ENCODE results near the gene KCNRG. TPM values are rescaled to one million over a fixed set of nuclear protein-coding genes. Genes with fewer than 3 reads are reported as not detected.
"Not testable (repeated sequence)": the region's sequence is repeated elsewhere in the genome, so short reads cannot be mapped to it uniquely, and the experiment has no call there.

KCNRG gene
- total RNA-seq = under 1 TPM; 0.23 to 0.31 TPM

GRCh38 chr13:50015258-50015657 lies at the start of gene KCNRG:
Gene KCNRG (plus strand): TSS chr13:50015444. CDS start chr13:50015494, 50 bp downstream.
- ATAC-seq = no peak
- no peak for DNase-seq (ENCODE audit: low spot score in 2 of 2)
- H3K9me3 Mint-ChIP-seq = peaks cover 0 to 3% of the 10 kb centered on the region in 2 donors
- peaks cover 21 to 65% of the 10 kb centered on the region in 2 donors for H3K36me3 Mint-ChIP-seq
- H3K27ac Mint-ChIP-seq = no peak within 1 kb of the TSS

- Mint-ChIP-seq H3K27ac (no peak overlapping the region), H3K36me3 (no peaks in the 10 kb centered on the region), H3K9me3 (peaks cover 5 to 25% of the 10 kb centered on the region in 2 donors)
- no peak for ATAC-seq
- no peak for DNase-seq (ENCODE audit: low spot score in 2 of 2)
Observed at GRCh38 chr13:49967456-49967855, 47.8 kb upstream of the KCNRG start.

GRCh38 chr13:49972709-49973108 lies 42.5 kb upstream of the KCNRG start:
- Mint-ChIP-seq H3K9me3 (no peaks in the 10 kb centered on the region), H3K36me3 (no peaks in the 10 kb centered on the region), H3K27ac (no peak overlapping the region)
- DNase-seq (ENCODE audit: low spot score in 2 of 2) (no peak), ATAC-seq (no peak)

GRCh38 chr13:49975826-49976225 lies 39.4 kb upstream of the KCNRG start:
- H3K36me3 Mint-ChIP-seq = no peaks in the 10 kb centered on the region
- no peak for DNase-seq (ENCODE audit: low spot score in 2 of 2)
- H3K27ac Mint-ChIP-seq = no peak overlapping the region
- H3K9me3 Mint-ChIP-seq = no peaks in the 10 kb centered on the region
- no peak for ATAC-seq

- peak overlapping the region in 1 of 2 donors; percentile 37 for H3K27ac Mint-ChIP-seq
- H3K9me3 Mint-ChIP-seq = peaks cover 0 to 2% of the 10 kb centered on the region in 2 donors
- DNase-seq (ENCODE audit: low spot score in 2 of 2) (peak; percentile 60 to 68), ATAC-seq (peak; percentile 77 to 83)
- no peaks in the 10 kb centered on the region for H3K36me3 Mint-ChIP-seq
Observed at GRCh38 chr13:49976314-49977258, 38.7 kb upstream of the KCNRG start.

- no peak for ATAC-seq
- DNase-seq (ENCODE audit: low spot score in 2 of 2) = no peak
- Mint-ChIP-seq H3K36me3 (no peaks in the 10 kb centered on the region), H3K9me3 (peaks cover 0 to 4% of the 10 kb centered on the region in 2 donors), H3K27ac (no peak overlapping the region)
Observed at GRCh38 chr13:49977992-49978391, 37.3 kb upstream of the KCNRG start.

- no peak overlapping the region for H3K27ac Mint-ChIP-seq
- H3K36me3 Mint-ChIP-seq = no peaks in the 10 kb centered on the region
- peaks cover 0 to 4% of the 10 kb centered on the region in 2 donors for H3K9me3 Mint-ChIP-seq
- no peak for DNase-seq (ENCODE audit: low spot score in 2 of 2)
- no peak for ATAC-seq
Observed at GRCh38 chr13:49980266-49980665, 35.0 kb upstream of the KCNRG start.

- peaks cover 0 to 4% of the 10 kb centered on the region in 2 donors for H3K9me3 Mint-ChIP-seq
- no peak overlapping the region for H3K27ac Mint-ChIP-seq
- H3K36me3 Mint-ChIP-seq = no peaks in the 10 kb centered on the region
- DNase-seq (ENCODE audit: low spot score in 2 of 2) (no peak), ATAC-seq (no peak)
Observed at GRCh38 chr13:49985129-49985528, 30.1 kb upstream of the KCNRG start.

- DNase-seq (ENCODE audit: low spot score in 2 of 2) (no peak), ATAC-seq (no peak)
- Mint-ChIP-seq H3K9me3 (peaks cover 0 to 4% of the 10 kb centered on the region in 2 donors), H3K36me3 (no peaks in the 10 kb centered on the region), H3K27ac (no peak overlapping the region)
Observed at GRCh38 chr13:49986471-49986870, 28.8 kb upstream of the KCNRG start.

- not testable (repeated sequence) for H3K36me3 Mint-ChIP-seq; H3K9me3 Mint-ChIP-seq; H3K27ac Mint-ChIP-seq; ATAC-seq; DNase-seq (ENCODE audit: low spot score in 2 of 2)
Observed at GRCh38 chr13:49990612-49991011, 24.6 kb upstream of the KCNRG start.

- DNase-seq (ENCODE audit: low spot score in 2 of 2) (no peak), ATAC-seq (no peak)
- no peak overlapping the region for H3K27ac Mint-ChIP-seq
- peaks cover 8 to 9% of the 10 kb centered on the region in 2 donors for H3K36me3 Mint-ChIP-seq
- H3K9me3 Mint-ChIP-seq = no peaks in the 10 kb centered on the region
Observed at GRCh38 chr13:49993111-49993510, 22.1 kb upstream of the KCNRG start.

- ATAC-seq (no peak), DNase-seq (ENCODE audit: low spot score in 2 of 2) (no peak)
- Mint-ChIP-seq H3K9me3 (no peaks in the 10 kb centered on the region), H3K27ac (no peak overlapping the region), H3K36me3 (peaks cover 13% of the 10 kb centered on the region in 2 donors)
Observed at GRCh38 chr13:49993666-49994065, 21.6 kb upstream of the KCNRG start.

- Mint-ChIP-seq H3K27ac (peak overlapping the region in 1 of 2 donors; percentile 9), H3K9me3 (no peaks in the 10 kb centered on the region), H3K36me3 (peaks cover 17 to 20% of the 10 kb centered on the region in 2 donors)
- DNase-seq (ENCODE audit: low spot score in 2 of 2) = no peak
- ATAC-seq = no peak
Observed at GRCh38 chr13:49995625-49996101, 19.6 kb upstream of the KCNRG start.

- peak overlapping the region in 1 of 2 donors; percentile 87 for H3K27ac Mint-ChIP-seq
- DNase-seq (ENCODE audit: low spot score in 2 of 2) (peak; percentile 87 to 89), ATAC-seq (peak; percentile 77)
- H3K36me3 Mint-ChIP-seq = peaks cover 17 to 20% of the 10 kb centered on the region in 2 donors
- H3K9me3 Mint-ChIP-seq = no peaks in the 10 kb centered on the region
Observed at GRCh38 chr13:49996161-49996915, 18.9 kb upstream of the KCNRG start.

- Mint-ChIP-seq H3K36me3 (peaks cover 17 to 20% of the 10 kb centered on the region in 2 donors), H3K9me3 (no peaks in the 10 kb centered on the region), H3K27ac (peak within 1 kb of the TSS; percentile 84 to 87)
Observed at GRCh38 chr13:49996951-49997895, 18.0 kb upstream of the KCNRG start, which contains the start of gene TRIM13. Gene TRIM13 (plus strand): TSS chr13:49997042. CDS start chr13:50011941, 14,899 bp downstream.

GRCh38 chr13:49997955-49998354 lies 17.3 kb upstream of the KCNRG start:
- Mint-ChIP-seq H3K36me3 (peaks cover 17 to 20% of the 10 kb centered on the region in 2 donors), H3K27ac (peak overlapping the region; percentile 84 to 87)
- no peak for ATAC-seq

More at GRCh38 chr13:49996951-49997895, 18.0 kb upstream of the KCNRG start, which contains the start of gene TRIM13:
- DNase-seq (ENCODE audit: low spot score in 2 of 2) (peak; percentile 78 to 85), ATAC-seq (peak; percentile 81 to 84)

More at GRCh38 chr13:49997955-49998354, 17.3 kb upstream of the KCNRG start:
- no peak for DNase-seq (ENCODE audit: low spot score in 2 of 2)
- no peaks in the 10 kb centered on the region for H3K9me3 Mint-ChIP-seq
